GM04503 (cell line): ENCODE results near the gene CASK.

Source experiments
- DNase-seq: peaks from one replicate; pipeline ENCODE4 v3.0.0-alpha.2; 2012; ENCODE audit warnings: low read depth

The CASK gene

GRCh38 chrX:41923211-41923977 lies at the start of gene CASK:
TSS of gene CASK (minus strand) at chrX:41923554. CDS start at chrX:41922988, 566 bp downstream.
- DNase-seq, result peak; percentile 32

GRCh38 chrX:41971346-41971745 lies 48.0 kb upstream of the CASK start:
- no peak for DNase-seq

- no peak for DNase-seq
Observed at GRCh38 chrX:41970419-41970818, 47.1 kb upstream of the CASK start.

GRCh38 chrX:41963348-41963747 lies 40.0 kb upstream of the CASK start:
- DNase-seq, result no peak

GRCh38 chrX:41960142-41960541 lies 36.8 kb upstream of the CASK start:
- DNase-seq, result no peak

GRCh38 chrX:41958861-41959260 lies 35.5 kb upstream of the CASK start:
- no peak for DNase-seq

- no peak for DNase-seq
Observed at GRCh38 chrX:41956027-41956426, 32.7 kb upstream of the CASK start.

- DNase-seq, result no peak
Observed at GRCh38 chrX:41952102-41952501, 28.7 kb upstream of the CASK start.

- DNase-seq, result no peak
Observed at GRCh38 chrX:41946989-41947612, 23.7 kb upstream of the CASK start.

GRCh38 chrX:41946235-41946634 lies 22.9 kb upstream of the CASK start:
- no peak for DNase-seq

- no peak for DNase-seq
Observed at GRCh38 chrX:41935832-41936231, 12.5 kb upstream of the CASK start.

GRCh38 chrX:41933546-41933945 lies 10.2 kb upstream of the CASK start:
- DNase-seq, result no peak

- DNase-seq, result no peak
Observed at GRCh38 chrX:41932885-41933284, 9.5 kb upstream of the CASK start.

- no peak for DNase-seq
Observed at GRCh38 chrX:41931591-41931990, 8.2 kb upstream of the CASK start.

GRCh38 chrX:41923978-41924683 lies 777 bp upstream of the CASK start:
- no peak for DNase-seq

GRCh38 chrX:41922431-41923151 lies 763 bp downstream of the CASK start:
- no peak for DNase-seq

GRCh38 chrX:41921492-41922430 lies 1.6 kb downstream of the CASK start:
- DNase-seq, result no peak

GRCh38 chrX:41919870-41920269 lies 3.5 kb downstream of the CASK start:
- DNase-seq, result no peak

GRCh38 chrX:41917517-41917916 lies 5.8 kb downstream of the CASK start:
- no peak for DNase-seq

- no peak for DNase-seq
Observed at GRCh38 chrX:41913476-41913875, 9.9 kb downstream of the CASK start.

- no peak for DNase-seq
Observed at GRCh38 chrX:41912923-41913322, 10.4 kb downstream of the CASK start.
